AG10803 (cell line): ENCODE results near the gene AGPAT2.

ENCODE experiments used
- DNase-seq: peaks from one replicate; pipeline ENCODE4 v3.0.0; 2010; ENCODE audit warnings: low read depth
- H3K4me3 ChIP-seq: 2 replicates; pipeline ENCODE4 v1.5.1; 2011; ENCODE audit warnings: mild to moderate bottlenecking, low read length, control low read depth
- CTCF ChIP-seq: conservative IDR thresholded peaks from 2 replicates; pipeline ENCODE4 v1.5.1; 2011; ENCODE audit warnings: mild to moderate bottlenecking, low read length, control low read depth, inconsistent platforms

AGPAT2 gene

GRCh38 chr9:136662656-136663581 lies 24.3 kb downstream of the AGPAT2 start, which contains the start of gene EGFL7:
TSS of gene EGFL7 (plus strand) at chr9:136662916. CDS start at chr9:136668283, 5,367 bp downstream.
- no peak for TF ChIP-seq CTCF
- no peak for DNase-seq
- H3K4me3 ChIP-seq, result no peak within 1 kb of the TSS

DNA sequence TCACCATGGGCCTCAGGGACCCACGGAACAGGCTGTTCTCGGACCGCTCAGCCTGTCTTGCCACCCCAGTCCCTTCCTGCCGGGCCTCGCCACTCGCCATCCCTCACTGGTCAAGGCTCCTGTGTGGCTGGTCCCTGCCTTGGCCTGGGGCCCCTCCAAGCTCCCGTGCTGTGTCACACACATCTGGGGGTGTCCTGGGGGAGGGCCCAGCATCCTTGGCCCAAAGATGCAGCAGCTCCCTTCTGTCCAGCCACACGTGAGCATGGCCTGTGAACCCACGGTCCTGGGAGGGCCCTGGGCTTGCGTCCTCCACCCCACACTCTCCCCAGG lies 25.0 kb downstream of the AGPAT2 start:
- H3K4me3 ChIP-seq, result no peak overlapping the region
- no peak for DNase-seq
- no peak for TF ChIP-seq CTCF

- no peak overlapping the region for H3K4me3 ChIP-seq
- no peak for TF ChIP-seq CTCF
Observed at GRCh38 chr9:136661641-136662325, 25.5 kb downstream of the AGPAT2 start.

GRCh38 chr9:136660971-136661550 lies 26.2 kb downstream of the AGPAT2 start:
- DNase-seq, result no peak
- TF ChIP-seq CTCF, result no peak
- H3K4me3 ChIP-seq, result no peak overlapping the region

More at GRCh38 chr9:136661641-136662325, 25.5 kb downstream of the AGPAT2 start:
- no peak for DNase-seq

DNA sequence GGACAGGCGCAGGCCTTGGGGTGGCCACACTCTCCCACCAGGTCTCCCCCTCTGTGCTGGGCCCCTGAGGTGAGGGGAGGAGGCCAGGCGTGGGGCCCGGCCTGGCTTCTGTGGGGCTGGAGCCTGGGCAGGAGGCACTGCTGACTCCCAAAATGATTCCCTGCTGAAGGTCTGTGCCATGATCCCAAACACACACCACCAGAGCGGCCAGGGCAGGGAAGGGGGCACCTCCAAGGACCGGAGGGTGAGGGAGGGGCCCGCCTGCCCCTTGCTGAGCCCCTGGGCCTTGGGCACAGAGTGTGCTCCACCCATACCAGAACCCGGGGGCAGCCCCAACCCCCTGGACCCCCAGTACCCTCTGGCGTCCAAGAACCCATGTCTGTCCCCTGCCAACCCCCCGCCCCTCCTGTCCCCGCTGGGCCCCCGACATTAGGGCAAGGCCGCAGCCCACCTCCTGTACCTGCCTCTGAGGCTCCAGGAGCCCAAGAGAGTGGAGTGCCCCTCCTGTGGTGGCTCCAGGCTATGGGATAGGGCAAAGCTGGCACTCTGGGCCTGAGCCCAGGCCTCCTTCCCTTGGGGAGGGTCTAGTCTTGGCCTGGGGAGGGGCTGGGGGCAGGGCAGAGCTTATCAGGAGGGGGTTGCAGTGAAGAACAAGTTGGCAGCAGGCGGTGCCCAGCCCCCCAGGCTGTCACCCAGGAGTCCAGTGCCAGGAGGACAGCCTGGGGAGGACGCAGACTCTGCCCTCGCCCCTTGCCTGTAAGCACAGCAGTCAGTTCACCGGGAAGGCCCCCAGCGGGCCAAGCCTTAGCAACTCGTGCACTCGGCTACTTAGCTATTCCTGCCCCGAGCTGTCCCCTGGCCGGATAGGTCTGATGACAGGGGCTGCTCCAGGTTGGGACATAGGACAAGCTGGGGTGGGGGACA lies 27.1 kb downstream of the AGPAT2 start:
- no peak overlapping the region for H3K4me3 ChIP-seq
- no peak for TF ChIP-seq CTCF
- DNase-seq, result no peak

DNA sequence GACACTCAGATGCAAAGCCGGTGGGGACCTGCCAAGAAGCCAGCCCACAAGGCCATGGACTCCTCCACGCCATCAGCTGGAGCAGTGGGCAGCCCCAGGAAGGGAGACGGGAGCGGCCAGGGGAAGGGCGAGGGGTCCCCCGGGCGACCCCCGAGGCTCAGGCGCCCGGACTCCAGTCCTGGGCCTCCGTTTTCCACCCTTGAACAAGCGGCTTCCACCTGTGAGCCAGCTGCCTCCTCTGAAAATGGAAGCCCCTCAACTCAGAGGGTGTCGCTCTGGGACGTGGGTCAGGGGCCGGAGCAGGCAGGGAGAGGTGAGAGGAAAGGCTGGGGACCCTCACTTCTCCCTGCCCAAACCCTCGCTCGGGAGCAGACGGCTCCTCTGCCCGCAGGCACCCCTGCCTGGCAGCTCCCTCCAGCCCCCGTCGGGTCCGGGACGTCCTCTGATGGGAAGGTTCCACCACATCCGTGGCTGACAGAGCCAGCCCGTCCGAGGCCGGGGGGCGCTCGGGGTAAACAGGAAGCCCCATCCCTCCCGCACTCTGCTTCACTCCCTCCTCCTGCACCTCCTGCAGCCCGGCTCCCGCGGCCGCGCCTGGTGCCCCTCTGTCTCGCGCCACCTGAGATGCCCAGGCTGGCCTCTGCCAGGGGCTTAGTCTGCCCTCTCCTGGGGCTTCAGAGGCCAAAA lies 28.3 kb downstream of the AGPAT2 start:
- H3K4me3 ChIP-seq, result no peak overlapping the region
- DNase-seq, result no peak
- no peak for TF ChIP-seq CTCF
